Activated naive CD8-positive, alpha-beta T cell treated with anti-CD3 and anti-CD28 coated beads for 36 hours (primary cell): ENCODE results near the gene AHNAK. TPM values are rescaled to one million over a fixed set of nuclear protein-coding genes. Genes with fewer than 3 reads are reported as not detected.

Experiments
- DNase-seq: peaks from one replicate; pipeline ENCODE4 v3.0.0; 2021
- H3K27ac Mint-ChIP-seq: one replicate; pipeline ENCODE4 v1.8.0; 2022; ENCODE audit warnings: mild to moderate bottlenecking, moderate library complexity, mixed read lengths
- H3K27me3 Mint-ChIP-seq: one replicate; pipeline ENCODE4 v1.8.0; 2022; ENCODE audit warnings: mild to moderate bottlenecking, mixed read lengths
- H3K36me3 Mint-ChIP-seq: one replicate; pipeline ENCODE4 v1.8.0; 2021; ENCODE audit warnings: mild to moderate bottlenecking, mixed read lengths
- H3K4me1 Mint-ChIP-seq: one replicate; pipeline ENCODE4 v1.8.0; 2021; ENCODE audit warnings: mixed read lengths
- H3K4me3 Mint-ChIP-seq: one replicate; pipeline ENCODE4 v1.8.0; 2022; ENCODE audit warnings: mild to moderate bottlenecking, moderate library complexity, mixed read lengths
- H3K9me3 Mint-ChIP-seq: one replicate; pipeline ENCODE4 v1.8.0; 2022; ENCODE audit warnings: mixed read lengths
- total RNA-seq, 2 experiments: library from RNA; stranded (reverse); gene quantifications; one replicate each; pipeline ENCODE4 v1.2.3, GENCODE V29; 2021

Gene AHNAK
- total RNA-seq, 2 experiments from 2014 or later, result 12.3 to 12.5 TPM

DNA sequence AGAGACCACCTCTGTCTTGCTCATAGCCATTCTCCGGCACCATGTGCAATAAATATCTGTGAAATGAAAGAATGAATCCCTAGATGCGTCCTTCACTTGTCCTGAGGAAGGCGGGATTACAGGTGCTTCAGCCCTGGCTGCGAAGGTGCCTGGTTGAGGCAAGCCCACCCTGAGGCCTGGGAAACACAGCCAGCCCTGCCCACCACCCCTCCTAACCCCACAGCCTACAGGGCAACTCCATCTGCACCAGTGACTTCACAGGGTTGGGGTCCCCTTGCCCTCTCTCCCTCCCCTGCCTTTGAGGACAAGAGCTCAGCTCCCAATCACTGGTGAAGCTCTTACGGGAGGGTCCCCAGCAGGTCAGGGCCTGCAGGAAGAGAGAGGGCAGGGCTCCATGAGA, 145.2 kb downstream of the AHNAK start:
- peak overlapping the region; percentile 87 for H3K4me3 Mint-ChIP-seq
- H3K9me3 Mint-ChIP-seq, result no peaks in the 10 kb centered on the region
- no peaks in the 10 kb centered on the region for H3K27me3 Mint-ChIP-seq
- DNase-seq, result no peak
- peaks cover 51% of the 10 kb centered on the region for H3K4me1 Mint-ChIP-seq
- H3K36me3 Mint-ChIP-seq, result no peaks in the 10 kb centered on the region
- peak overlapping the region; percentile 91 for H3K27ac Mint-ChIP-seq

DNA sequence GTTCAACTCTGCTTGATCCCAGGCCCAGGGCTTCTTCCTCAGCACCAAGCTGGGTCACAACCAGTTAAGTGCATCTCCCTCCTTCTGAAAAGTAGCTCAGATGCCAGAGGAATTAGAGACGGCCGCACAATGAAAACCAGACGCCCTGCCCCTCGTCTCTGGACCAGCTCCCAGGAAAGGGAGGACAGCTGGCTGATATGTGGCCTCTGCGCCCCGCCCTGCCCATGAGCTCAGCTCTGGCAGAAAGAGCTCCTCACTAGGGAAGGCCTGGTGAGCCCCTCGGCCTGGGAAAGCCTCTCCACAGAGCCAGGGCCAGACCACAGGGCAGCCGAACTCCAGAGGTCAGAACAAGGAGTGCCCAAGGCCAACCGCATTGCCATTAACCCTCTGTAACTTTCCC, 145.8 kb downstream of the AHNAK start:
- no peaks in the 10 kb centered on the region for H3K36me3 Mint-ChIP-seq
- peaks cover 51% of the 10 kb centered on the region for H3K4me1 Mint-ChIP-seq
- no peak for DNase-seq
- H3K27ac Mint-ChIP-seq, result no peak overlapping the region
- H3K9me3 Mint-ChIP-seq, result no peaks in the 10 kb centered on the region
- H3K4me3 Mint-ChIP-seq, result no peak overlapping the region
- no peaks in the 10 kb centered on the region for H3K27me3 Mint-ChIP-seq

DNA sequence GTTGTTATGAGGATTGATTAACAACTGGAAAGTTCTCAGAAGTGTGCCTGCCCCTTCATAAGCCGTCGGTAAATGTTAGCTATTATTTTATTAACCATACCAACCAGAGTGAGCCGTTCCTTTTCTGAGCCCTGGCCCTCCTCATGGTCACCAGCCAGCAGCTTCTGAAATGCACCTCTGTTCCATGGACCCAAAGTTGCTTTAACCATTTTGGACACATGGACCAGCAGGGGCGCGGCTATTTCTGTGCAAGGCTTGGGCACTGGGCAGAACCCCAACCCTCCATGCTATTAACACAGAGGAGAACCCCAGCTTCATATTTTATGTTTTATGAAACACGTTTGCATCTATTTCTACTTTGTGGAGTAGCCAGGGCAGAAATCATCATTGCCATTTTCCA, 146.3 kb downstream of the AHNAK start:
- Mint-ChIP-seq H3K9me3 (no peaks in the 10 kb centered on the region), H3K4me3 (no peak overlapping the region), H3K27ac (no peak overlapping the region), H3K4me1 (peaks cover 51% of the 10 kb centered on the region), H3K27me3 (no peaks in the 10 kb centered on the region), H3K36me3 (no peaks in the 10 kb centered on the region)
- no peak for DNase-seq

DNA sequence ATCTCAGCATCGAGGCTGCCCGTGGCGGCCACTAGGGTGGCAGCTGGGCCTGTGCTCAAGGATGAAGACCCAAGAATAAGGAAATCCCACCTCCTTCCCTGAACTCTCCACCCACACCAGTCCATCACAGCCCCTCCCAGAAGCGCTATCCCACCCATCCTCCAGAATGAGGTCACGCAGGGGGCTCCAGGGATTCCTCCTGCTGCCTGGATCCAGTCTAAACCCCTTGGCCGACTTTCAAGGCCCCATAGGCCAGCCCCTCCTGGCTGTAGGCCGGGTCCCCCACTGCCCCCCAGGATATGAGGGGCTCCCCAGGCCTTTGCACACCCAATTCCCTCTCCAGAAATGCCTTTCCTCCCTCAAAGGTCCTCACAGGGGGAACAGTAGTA, 146.7 kb downstream of the AHNAK start:
- Mint-ChIP-seq H3K36me3 (no peaks in the 10 kb centered on the region), H3K4me3 (no peak overlapping the region), H3K27me3 (no peaks in the 10 kb centered on the region), H3K27ac (peak overlapping the region; percentile 58), H3K4me1 (peaks cover 53% of the 10 kb centered on the region), H3K9me3 (no peaks in the 10 kb centered on the region)
- DNase-seq, result no peak

DNA sequence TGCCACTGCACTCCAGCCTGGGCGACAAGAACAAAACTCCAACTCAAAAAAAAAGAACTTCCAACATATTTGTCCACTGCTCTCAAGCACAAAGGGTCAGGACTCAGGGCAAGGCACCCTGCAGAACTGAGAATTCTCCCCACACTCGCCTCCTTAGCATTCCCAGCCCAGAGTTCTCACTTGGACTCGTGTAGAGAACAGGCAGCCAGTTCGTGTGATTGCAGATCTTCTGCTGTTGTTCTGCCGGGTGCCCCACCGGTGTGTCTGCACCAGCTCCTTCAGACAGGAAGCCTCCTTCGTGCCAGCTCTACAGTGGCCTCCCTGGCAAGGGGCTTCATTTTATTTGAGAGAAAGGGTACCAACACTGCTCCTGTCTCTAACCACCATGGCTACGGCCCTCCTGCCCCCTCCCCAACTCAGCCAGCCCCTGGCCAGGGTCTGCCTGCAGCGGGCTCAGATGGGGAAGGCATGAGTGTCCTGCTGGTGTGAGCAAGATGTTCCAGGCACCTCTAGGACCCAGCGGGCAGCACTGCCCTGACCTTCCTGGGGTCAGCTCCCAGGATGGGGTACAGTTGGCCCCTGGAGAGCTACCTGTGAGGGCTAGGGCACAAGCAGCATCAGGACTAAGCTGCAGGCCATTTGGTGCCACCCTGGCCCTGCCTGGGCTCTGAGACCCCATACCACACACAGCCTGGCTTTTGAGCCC, 147.3 kb downstream of the AHNAK start:
- H3K4me1 Mint-ChIP-seq, result peaks cover 56% of the 10 kb centered on the region
- H3K9me3 Mint-ChIP-seq, result no peaks in the 10 kb centered on the region
- H3K27ac Mint-ChIP-seq, result peak overlapping the region; percentile 58
- H3K27me3 Mint-ChIP-seq, result no peaks in the 10 kb centered on the region
- H3K4me3 Mint-ChIP-seq, result no peak overlapping the region
- no peak for DNase-seq
- no peaks in the 10 kb centered on the region for H3K36me3 Mint-ChIP-seq

DNA sequence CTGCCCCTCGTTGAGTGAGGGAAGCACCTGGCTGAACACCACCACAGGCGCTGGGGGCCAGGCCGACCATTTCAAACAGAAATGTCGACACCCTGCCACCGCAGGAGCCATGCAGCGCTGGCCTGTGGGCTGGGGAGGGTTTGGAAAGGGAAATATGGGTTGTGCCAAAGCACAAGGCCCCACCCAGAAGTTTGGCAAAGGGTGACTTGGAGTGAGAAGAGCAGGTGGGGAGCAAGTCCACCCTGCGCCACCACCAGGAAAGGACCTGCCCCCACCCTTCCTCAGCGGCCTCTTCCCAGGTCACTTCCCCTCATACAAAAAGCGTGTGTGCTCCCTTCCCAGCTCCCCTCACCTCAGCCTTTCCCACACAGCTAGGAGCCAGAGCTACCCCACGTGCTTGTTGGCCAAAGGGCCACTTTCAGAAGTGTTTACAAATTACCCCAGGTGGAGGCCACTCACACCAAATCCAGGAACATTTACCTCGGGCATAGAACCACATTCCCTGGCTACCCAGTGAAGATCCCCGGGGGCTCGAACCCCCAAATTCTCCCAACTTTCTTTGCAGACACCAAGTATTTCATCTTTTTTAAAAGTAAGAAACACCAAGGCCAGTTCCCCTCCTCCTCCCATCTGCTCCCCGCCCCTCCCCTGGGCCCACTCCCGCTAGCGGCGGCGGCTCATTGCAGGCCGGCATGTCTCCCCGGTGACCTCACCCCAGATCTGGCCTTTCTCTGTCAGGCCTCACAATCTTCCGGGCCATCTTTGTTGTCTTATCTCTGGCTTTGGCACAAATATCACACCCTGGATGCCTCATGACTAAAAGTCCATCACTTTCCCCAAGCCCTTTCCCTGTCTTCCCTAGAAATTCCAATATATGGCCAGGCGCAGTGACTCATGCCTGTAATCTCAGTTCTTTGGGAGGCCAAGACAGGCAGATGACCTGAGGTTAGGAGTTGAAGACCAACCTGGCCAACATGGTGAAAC, 148.3 kb downstream of the AHNAK start:
- H3K27ac Mint-ChIP-seq, result no peak overlapping the region
- no peaks in the 10 kb centered on the region for H3K9me3 Mint-ChIP-seq
- no peak overlapping the region for H3K4me3 Mint-ChIP-seq
- peaks cover 56% of the 10 kb centered on the region for H3K4me1 Mint-ChIP-seq
- no peak for DNase-seq
- no peaks in the 10 kb centered on the region for H3K36me3 Mint-ChIP-seq
- H3K27me3 Mint-ChIP-seq, result no peaks in the 10 kb centered on the region

DNA sequence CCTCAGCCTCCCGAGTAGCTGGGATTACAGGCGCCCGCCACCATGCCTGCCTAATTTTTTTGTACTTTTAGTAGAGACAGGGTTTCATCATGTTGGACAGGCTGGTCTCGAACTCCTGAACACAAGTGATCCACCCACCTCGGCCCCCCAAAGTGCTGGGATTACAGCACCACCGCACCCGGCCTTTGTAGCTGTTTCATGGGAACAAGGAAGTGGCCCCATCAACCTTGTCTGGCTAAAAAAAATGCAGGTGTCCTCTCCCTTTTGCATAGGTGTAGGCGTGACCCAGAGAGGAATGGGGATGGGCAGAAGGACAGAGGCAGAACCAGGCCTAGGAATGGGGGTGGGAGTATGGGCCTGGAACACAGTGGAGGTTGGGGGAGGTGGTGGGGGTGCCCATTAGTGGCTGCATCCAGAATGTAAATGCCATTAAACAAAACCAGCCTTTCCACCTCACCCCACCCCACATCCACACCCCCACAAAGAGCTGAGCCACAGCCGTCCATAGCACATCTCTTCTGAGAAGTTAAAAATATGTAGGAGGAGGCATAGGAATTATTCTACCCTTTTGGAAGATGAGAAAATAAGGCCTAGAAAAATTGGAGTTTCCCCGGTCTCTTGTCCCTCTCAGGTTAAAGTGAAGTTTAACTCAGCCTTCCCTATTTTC, 150.6 kb downstream of the AHNAK start:
- H3K4me3 Mint-ChIP-seq, result no peak overlapping the region
- H3K4me1 Mint-ChIP-seq, result peaks cover 38% of the 10 kb centered on the region
- H3K27ac Mint-ChIP-seq, result no peak overlapping the region
- no peaks in the 10 kb centered on the region for H3K36me3 Mint-ChIP-seq
- no peaks in the 10 kb centered on the region for H3K9me3 Mint-ChIP-seq
- no peak for DNase-seq
- no peaks in the 10 kb centered on the region for H3K27me3 Mint-ChIP-seq

DNA sequence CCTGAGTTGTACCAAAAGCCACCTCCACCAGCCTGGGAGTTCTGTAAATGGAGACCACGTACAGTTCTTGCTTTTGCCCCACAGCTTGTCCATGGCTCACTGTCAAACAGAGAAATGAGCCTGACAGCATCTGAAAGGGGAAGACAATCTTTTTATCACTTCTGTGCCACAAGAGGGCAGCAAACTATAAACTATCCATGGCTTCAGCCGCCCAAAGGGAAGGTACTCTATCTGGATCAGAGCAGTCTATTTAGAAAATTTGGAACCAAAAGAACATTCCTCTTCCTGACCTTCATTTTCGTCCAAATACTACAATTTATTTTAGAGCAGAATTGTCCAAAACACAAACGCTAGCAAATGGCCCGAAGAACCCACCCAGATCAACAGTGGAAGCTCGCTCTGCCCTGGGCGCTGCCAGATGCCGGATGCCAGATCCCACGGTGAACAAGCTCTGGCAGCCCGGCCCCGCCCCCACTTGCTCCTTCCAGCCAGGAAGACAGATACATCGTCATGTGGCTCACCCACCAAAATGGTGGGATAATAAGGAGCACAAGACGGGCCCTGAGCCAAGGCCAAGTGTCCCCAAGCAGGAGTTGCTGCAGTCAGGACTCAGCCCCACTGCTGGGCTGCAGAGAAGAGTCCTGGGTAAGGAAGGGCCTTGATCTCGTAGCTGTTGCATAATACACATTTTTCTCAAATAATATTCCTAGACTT, 151.6 kb downstream of the AHNAK start:
- no peaks in the 10 kb centered on the region for H3K9me3 Mint-ChIP-seq
- peak; percentile 24 for DNase-seq
- no peak overlapping the region for H3K4me3 Mint-ChIP-seq
- H3K4me1 Mint-ChIP-seq, result peaks cover 27% of the 10 kb centered on the region
- H3K27me3 Mint-ChIP-seq, result no peaks in the 10 kb centered on the region
- H3K36me3 Mint-ChIP-seq, result no peaks in the 10 kb centered on the region
- H3K27ac Mint-ChIP-seq, result no peak overlapping the region

DNA sequence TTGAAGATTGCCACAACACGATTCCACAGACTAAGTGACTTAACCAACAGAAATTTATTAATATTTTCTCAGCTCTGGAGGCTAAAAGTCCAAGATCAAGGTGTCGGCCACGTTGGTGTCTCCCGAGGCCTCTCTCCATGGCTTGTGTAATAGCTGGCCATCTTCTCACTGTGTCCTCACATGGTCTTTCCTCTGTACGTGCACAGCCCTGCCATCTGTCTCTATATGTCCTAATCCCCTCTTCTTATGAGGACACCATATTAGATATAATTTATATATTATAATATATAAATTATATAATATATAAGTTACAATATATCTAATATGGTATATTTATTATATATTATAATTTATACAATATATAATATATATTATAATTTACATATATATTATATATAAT, 152.9 kb downstream of the AHNAK start:
- Mint-ChIP-seq H3K27me3 (no peaks in the 10 kb centered on the region), H3K9me3 (no peaks in the 10 kb centered on the region), H3K4me3 (no peak overlapping the region), H3K4me1 (peaks cover 17% of the 10 kb centered on the region), H3K36me3 (no peaks in the 10 kb centered on the region), H3K27ac (no peak overlapping the region)
- DNase-seq, result no peak

DNA sequence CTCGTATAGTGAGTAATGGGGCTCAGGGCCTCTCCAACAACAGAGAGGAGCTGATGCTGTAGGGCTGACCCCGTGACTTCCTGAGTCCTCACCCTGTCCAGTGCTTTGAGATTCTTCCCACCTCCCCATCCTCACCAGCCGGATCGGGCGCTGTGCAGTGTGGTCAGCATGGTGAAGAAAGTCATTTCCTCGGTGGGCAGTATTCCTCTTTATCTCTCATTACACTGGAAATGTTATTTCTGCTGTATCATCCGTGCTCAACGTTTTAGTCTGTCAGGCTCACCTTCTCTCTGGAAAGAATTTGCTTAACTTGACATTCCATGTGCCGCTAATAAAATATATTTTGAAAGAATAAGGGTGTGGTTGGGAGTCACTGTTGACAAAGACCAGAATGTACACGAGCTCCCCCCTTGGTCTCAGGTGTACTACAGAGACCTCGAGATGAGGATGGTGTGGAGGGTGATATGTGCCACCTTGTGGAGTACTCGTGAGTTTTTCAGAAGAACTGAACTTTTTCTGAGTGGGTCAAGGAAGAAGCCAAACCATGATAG, 153.5 kb downstream of the AHNAK start:
- no peaks in the 10 kb centered on the region for H3K9me3 Mint-ChIP-seq
- H3K27me3 Mint-ChIP-seq, result no peaks in the 10 kb centered on the region
- DNase-seq, result no peak
- no peak overlapping the region for H3K4me3 Mint-ChIP-seq
- H3K27ac Mint-ChIP-seq, result no peak overlapping the region
- no peaks in the 10 kb centered on the region for H3K36me3 Mint-ChIP-seq
- peaks cover 13% of the 10 kb centered on the region for H3K4me1 Mint-ChIP-seq

DNA sequence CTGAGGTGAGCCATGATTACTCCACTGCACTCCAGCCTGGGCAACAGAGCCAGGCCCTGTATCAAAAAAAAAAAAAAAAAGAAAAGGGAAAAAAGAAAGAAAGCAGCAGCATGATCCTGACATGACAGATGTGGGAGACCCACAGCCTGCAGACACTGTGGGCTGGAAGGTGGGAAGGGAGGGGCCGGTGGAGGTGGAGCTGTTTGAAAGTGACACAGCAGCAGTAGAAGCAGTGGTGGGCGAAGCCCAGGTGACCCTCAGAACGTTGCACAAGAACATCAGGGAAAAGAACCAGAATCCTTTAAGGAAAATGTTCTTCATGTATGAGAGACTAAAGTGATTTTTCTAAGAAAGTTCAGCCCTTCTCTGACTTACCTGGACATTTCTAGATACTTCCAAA, 154.1 kb downstream of the AHNAK start:
- peaks cover 10% of the 10 kb centered on the region for H3K4me1 Mint-ChIP-seq
- H3K9me3 Mint-ChIP-seq, result no peaks in the 10 kb centered on the region
- no peaks in the 10 kb centered on the region for H3K27me3 Mint-ChIP-seq
- no peak overlapping the region for H3K27ac Mint-ChIP-seq
- no peaks in the 10 kb centered on the region for H3K36me3 Mint-ChIP-seq
- no peak overlapping the region for H3K4me3 Mint-ChIP-seq
- no peak for DNase-seq

DNA sequence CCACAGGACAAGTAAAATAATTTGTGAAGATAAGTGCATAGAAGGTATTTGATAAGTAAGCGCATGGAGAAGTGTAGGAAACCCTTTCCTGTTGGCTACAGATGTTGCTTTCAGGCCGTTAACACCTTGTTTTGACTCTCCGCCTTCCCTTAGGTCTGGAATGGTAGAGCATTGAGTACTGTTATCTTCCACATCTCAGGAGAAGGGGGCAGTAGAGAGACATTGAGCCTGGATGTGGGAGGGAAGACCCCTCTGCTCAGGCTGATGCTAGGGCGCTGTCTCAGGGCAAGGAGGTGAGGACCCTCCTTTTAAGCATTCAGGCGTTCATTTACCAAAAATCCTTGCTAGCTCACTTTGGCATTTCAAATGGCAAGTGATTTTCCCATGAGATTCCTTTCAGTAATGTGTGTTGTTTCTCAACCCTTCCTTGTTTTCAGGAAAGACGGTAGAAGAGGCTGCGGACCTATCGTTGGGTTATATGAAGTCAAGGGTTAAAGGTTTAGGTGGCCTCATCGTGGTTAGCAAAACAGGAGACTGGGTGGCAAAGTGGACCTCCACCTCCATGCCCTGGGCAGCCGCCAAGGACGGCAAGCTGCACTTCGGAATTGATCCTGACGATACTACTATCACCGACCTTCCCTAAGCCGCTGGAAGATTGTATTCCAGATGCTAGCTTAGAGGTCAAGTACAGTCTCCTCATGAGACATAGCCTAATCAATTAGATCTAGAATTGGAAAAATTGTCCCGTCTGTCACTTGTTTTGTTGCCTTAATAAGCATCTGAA, 154.8 kb downstream of the AHNAK start:
- Mint-ChIP-seq H3K36me3 (no peaks in the 10 kb centered on the region), H3K27me3 (no peaks in the 10 kb centered on the region), H3K27ac (no peak overlapping the region), H3K9me3 (no peaks in the 10 kb centered on the region), H3K4me1 (peaks cover 11% of the 10 kb centered on the region), H3K4me3 (no peak overlapping the region)
- no peak for DNase-seq

DNA sequence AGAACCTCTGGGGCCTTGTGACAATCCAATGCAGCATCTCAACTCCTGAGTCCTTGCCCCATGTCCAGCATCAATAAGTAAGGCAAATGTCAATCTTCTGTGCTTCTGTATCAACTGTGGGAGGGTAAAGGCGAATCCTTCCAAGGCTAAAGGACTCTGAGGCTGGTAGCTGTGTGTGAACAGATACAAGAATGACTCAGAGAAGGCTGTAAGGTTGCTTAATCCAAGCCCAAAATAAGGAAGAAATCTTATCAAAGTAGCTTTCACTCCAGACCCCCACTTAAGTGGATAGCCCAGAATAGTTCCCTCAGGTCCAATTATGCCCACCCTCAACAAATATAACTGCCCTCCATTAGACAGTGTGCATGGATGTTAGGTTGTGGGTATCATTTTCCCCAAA, 155.9 kb downstream of the AHNAK start:
- H3K36me3 Mint-ChIP-seq, result no peaks in the 10 kb centered on the region
- H3K4me3 Mint-ChIP-seq, result no peak overlapping the region
- no peaks in the 10 kb centered on the region for H3K27me3 Mint-ChIP-seq
- DNase-seq, result no peak
- peaks cover 16% of the 10 kb centered on the region for H3K4me1 Mint-ChIP-seq
- no peaks in the 10 kb centered on the region for H3K9me3 Mint-ChIP-seq
- H3K27ac Mint-ChIP-seq, result no peak overlapping the region

DNA sequence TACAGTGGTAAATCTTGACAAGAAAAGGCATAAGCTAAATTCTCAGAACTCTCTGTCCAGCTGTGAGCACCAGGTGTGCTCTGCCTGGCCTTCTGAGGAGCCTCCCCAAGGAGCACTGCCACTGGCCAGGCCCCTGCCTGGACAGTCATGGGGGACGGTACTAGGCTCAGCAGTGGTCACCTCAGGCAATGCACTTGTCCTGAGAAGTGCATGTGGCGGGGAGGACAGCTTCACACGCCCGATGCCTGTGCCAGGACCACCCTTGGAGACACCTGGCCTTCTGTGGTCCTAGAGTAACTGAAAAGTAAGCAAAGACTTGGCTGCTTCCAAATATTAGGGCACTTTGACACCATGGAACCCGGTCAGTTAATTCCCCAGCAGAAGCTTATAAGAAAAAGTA, 156.4 kb downstream of the AHNAK start:
- Mint-ChIP-seq H3K27ac (no peak overlapping the region), H3K4me3 (no peak overlapping the region), H3K27me3 (no peaks in the 10 kb centered on the region), H3K4me1 (peaks cover 16% of the 10 kb centered on the region), H3K9me3 (no peaks in the 10 kb centered on the region), H3K36me3 (no peaks in the 10 kb centered on the region)
- no peak for DNase-seq
